Stomach (tissue), 4 donors: ENCODE results near the gene SDSL.

Experiments
- POLR2AphosphoS5 ChIP-seq, 3 donors: sonication (generic); formaldehyde crosslinking; IDR thresholded peaks; one replicate each; pipeline ENCODE4 v1.6.1; 2016; ENCODE audit warnings: antibody characterized with exemption in 3 of 3
- TF ChIP-seq, protein P1 (sequence below), 7 experiments: fragments of 450-650 bp in 4 of 7; fragments of 200-600 bp in 3 of 7; sonication (generic) in 3 of 7; IDR thresholded peaks; one replicate each; pipeline ENCODE4 v1.5.1; 2016 to 2019; ENCODE audit warnings: antibody characterized with exemption in 7 of 7, control low read depth in 2 of 7, mild to moderate bottlenecking in 1 of 7

DNA sequence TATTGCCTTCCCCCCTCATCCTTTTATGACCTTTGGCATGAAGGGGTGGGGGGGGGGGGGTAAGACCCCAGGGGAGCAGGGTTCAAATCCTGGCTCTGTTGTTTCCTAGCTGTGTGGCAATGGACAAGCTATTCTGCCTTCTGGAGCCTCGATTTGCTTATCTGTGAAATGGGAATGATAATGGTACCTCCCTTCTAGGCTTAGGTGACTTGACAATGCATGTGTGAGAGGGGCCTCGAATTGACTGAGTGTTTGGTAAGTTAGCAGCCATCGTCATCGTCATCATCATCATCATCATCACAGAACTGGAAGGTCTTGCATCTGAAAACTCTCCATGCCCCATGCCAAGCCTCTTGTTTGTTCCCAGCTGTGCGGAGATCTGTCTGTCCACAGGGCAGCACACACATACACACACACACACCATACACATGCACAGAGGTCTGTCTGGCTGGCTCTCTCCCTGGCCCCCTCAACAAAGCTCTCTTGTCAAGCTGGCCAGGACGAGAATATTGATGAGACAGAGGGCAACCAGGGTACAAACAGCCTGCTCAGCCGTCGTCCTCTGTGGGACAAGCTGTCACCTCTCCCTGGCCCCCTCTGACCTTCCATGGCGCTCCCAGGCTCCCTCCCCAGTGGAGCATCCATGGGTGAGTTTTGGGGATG is 12.6 kb upstream of the SDSL start:
- TF ChIP-seq, protein P1, sequence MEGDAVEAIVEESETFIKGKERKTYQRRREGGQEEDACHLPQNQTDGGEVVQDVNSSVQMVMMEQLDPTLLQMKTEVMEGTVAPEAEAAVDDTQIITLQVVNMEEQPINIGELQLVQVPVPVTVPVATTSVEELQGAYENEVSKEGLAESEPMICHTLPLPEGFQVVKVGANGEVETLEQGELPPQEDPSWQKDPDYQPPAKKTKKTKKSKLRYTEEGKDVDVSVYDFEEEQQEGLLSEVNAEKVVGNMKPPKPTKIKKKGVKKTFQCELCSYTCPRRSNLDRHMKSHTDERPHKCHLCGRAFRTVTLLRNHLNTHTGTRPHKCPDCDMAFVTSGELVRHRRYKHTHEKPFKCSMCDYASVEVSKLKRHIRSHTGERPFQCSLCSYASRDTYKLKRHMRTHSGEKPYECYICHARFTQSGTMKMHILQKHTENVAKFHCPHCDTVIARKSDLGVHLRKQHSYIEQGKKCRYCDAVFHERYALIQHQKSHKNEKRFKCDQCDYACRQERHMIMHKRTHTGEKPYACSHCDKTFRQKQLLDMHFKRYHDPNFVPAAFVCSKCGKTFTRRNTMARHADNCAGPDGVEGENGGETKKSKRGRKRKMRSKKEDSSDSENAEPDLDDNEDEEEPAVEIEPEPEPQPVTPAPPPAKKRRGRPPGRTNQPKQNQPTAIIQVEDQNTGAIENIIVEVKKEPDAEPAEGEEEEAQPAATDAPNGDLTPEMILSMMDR (IDR thresholded peaks at IDR 0.05): no peak
- no peak for TF ChIP-seq POLR2AphosphoS5 (IDR thresholded peaks at IDR 0.05)
